Transverse colon (tissue), 4 donors: ENCODE results near the gene GAPVD1.

ENCODE experiments used
- EP300 ChIP-seq: sonication (generic); formaldehyde crosslinking; IDR thresholded peaks from one replicate; pipeline ENCODE4 v1.6.1; 2017; ENCODE audit warnings: antibody characterized with exemption, low read depth
- POLR2A ChIP-seq: fragments of 450-650 bp; IDR thresholded peaks from one replicate; pipeline ENCODE4 v1.6.1; 2016; ENCODE audit warnings: antibody characterized with exemption, mild to moderate bottlenecking, moderate library complexity
- POLR2AphosphoS5 ChIP-seq, 3 donors: sonication (generic); formaldehyde crosslinking; IDR thresholded peaks; one replicate each; pipeline ENCODE4 v1.6.1; 2016; ENCODE audit warnings: antibody characterized with exemption in 3 of 3
- TF ChIP-seq, protein P1 (sequence below), 5 experiments: fragments of 200-600 bp in 3 of 5; fragments of 450-650 bp in 2 of 5; sonication (generic) in 3 of 5; IDR thresholded peaks; 1 replicate in 2 of 5; 2 replicates in 3 of 5; pipeline ENCODE4 v1.5.1; 2016 to 2017; ENCODE audit warnings: antibody characterized with exemption in 5 of 5, inconsistent platforms in 3 of 5, mild to moderate bottlenecking in 2 of 5, moderate library complexity in 1 of 5

DNA sequence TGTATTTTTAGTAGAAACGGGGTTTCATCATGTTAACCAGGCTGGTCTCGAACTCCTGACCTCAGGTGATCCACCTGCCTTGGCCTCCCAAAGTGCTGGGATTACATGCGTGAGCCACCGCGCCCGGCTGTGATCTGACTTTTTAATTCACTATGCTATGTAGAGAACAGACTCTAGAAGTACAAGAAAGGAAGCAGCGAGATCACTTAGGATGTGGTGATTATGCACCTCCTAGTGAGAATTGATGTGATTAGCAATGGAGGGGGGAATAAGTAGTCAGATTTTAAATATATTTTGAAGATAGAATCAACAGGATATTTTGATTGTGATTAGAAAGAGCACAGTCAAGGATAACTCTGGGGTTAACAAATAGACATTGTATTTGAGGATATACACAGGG, 36.3 kb downstream of the GAPVD1 start:
- TF ChIP-seq, protein P1, sequence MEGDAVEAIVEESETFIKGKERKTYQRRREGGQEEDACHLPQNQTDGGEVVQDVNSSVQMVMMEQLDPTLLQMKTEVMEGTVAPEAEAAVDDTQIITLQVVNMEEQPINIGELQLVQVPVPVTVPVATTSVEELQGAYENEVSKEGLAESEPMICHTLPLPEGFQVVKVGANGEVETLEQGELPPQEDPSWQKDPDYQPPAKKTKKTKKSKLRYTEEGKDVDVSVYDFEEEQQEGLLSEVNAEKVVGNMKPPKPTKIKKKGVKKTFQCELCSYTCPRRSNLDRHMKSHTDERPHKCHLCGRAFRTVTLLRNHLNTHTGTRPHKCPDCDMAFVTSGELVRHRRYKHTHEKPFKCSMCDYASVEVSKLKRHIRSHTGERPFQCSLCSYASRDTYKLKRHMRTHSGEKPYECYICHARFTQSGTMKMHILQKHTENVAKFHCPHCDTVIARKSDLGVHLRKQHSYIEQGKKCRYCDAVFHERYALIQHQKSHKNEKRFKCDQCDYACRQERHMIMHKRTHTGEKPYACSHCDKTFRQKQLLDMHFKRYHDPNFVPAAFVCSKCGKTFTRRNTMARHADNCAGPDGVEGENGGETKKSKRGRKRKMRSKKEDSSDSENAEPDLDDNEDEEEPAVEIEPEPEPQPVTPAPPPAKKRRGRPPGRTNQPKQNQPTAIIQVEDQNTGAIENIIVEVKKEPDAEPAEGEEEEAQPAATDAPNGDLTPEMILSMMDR (IDR thresholded peaks at IDR 0.05): no peak
- no peak for TF ChIP-seq POLR2A
- no peak for TF ChIP-seq POLR2AphosphoS5 (IDR thresholded peaks at IDR 0.05)
- TF ChIP-seq EP300: no peak
